GM19239 (cell line): ENCODE results near the gene PIF1.
A peak's percentile ranks its signal among the peaks of the same experiment; 100 is the strongest.
"Not testable (repeated sequence)": the region's sequence is repeated elsewhere in the genome, so short reads cannot be mapped to it uniquely, and the experiment has no call there.

Experiments
- DNase-seq: peaks from one replicate; pipeline ENCODE4 v3.0.0; 2011; ENCODE audit warnings: low spot score; ENCODE audit not compliant: insufficient read length
- FAIRE-seq: peaks from 2 replicates; lab custom pipeline; 2011; peaks lifted over from hg19 to GRCh38; lab: Jason Lieb, UNC

Gene PIF1

GRCh38 chr15:64847876-64848716, 22.6 kb upstream of the PIF1 start:
- no peak for FAIRE-seq
- DNase-seq: no peak

GRCh38 chr15:64847448-64847847, 22.0 kb upstream of the PIF1 start:
- DNase-seq (no peak), FAIRE-seq (no peak)

- DNase-seq: no peak
- no peak for FAIRE-seq
Observed at GRCh38 chr15:64847016-64847415, 21.6 kb upstream of the PIF1 start.

GRCh38 chr15:64845831-64846595, 20.6 kb upstream of the PIF1 start:
- FAIRE-seq (peak; percentile 35), DNase-seq (no peak)

GRCh38 chr15:64845183-64845611, 19.8 kb upstream of the PIF1 start:
- FAIRE-seq (peak; percentile 67), DNase-seq (no peak)

- DNase-seq: no peak
- peak; percentile 73 for FAIRE-seq
Observed at GRCh38 chr15:64844576-64845145, 19.2 kb upstream of the PIF1 start.

GRCh38 chr15:64843991-64844390, 18.5 kb upstream of the PIF1 start:
- FAIRE-seq: no peak
- no peak for DNase-seq

- FAIRE-seq: peak; percentile 11
- DNase-seq: no peak
Observed at GRCh38 chr15:64842986-64843561, 17.6 kb upstream of the PIF1 start.

- DNase-seq (no peak), FAIRE-seq (peak; percentile 33)
Observed at GRCh38 chr15:64842096-64842939, 16.9 kb upstream of the PIF1 start.

GRCh38 chr15:64841344-64842095, 16.1 kb upstream of the PIF1 start, which contains the start of gene PLEKHO2:
Gene PLEKHO2, plus strand, starts transcription at chr15:64841915. Its CDS starts 102 bp downstream, at chr15:64842017.
- DNase-seq (peak; percentile 72), FAIRE-seq (peak; percentile 70)

GRCh38 chr15:64841060-64841343, 15.6 kb upstream of the PIF1 start:
- DNase-seq (no peak), FAIRE-seq (no peak)

- FAIRE-seq (no peak), DNase-seq (no peak)
Observed at GRCh38 chr15:64837502-64837901, 12.1 kb upstream of the PIF1 start.

GRCh38 chr15:64836023-64836536, 10.6 kb upstream of the PIF1 start:
- DNase-seq (no peak), FAIRE-seq (no peak)

GRCh38 chr15:64833690-64834089, 8.2 kb upstream of the PIF1 start:
- no peak for FAIRE-seq

GRCh38 chr15:64828985-64829384, 3.5 kb upstream of the PIF1 start:
- DNase-seq (no peak), FAIRE-seq (no peak)

More at GRCh38 chr15:64833690-64834089, 8.2 kb upstream of the PIF1 start:
- no peak for DNase-seq

GRCh38 chr15:64824929-64825430, 467 bp downstream of the PIF1 start:
- FAIRE-seq: no peak
- DNase-seq: no peak

- no peak for FAIRE-seq
Observed at GRCh38 chr15:64816452-64816851, 9.0 kb downstream of the PIF1 start.

GRCh38 chr15:64814965-64815364, 10.5 kb downstream of the PIF1 start:
- DNase-seq, FAIRE-seq: not testable (repeated sequence)

More at GRCh38 chr15:64816452-64816851, 9.0 kb downstream of the PIF1 start:
- DNase-seq: no peak

GRCh38 chr15:64814283-64814682, 11.2 kb downstream of the PIF1 start:
- FAIRE-seq: not testable (repeated sequence)

More at GRCh38 chr15:64814283-64814682, 11.2 kb downstream of the PIF1 start:
- DNase-seq: not testable (repeated sequence)
